Ovary (tissue), 9 donors: ENCODE results near the gene CDHR3. TPM values are rescaled to one million over a fixed set of nuclear protein-coding genes. Genes with fewer than 3 reads are reported as not detected.

Experiments used
- DNase-seq, 5 donors: peaks; one replicate each; pipeline ENCODE4 v3.0.0-alpha.2; 2019 to 2020
- H3K27ac ChIP-seq, 2 donors: fragments of 200-600 bp; one replicate each; pipeline versions ENCODE4 v1.5.1 to v1.8.0; 2019 to 2022
- H3K27me3 ChIP-seq: fragments of 200-600 bp; one replicate; pipeline ENCODE4 v1.8.0; 2022
- H3K36me3 ChIP-seq: fragments of 200-600 bp; sonication (generic); one replicate; pipeline ENCODE4 v1.5.1; 2019
- H3K4me1 ChIP-seq: one replicate; pipeline ENCODE4 v1.8.1; 2013; ENCODE audit warnings: mild to moderate bottlenecking, moderate library complexity; ENCODE audit not compliant: insufficient read depth
- H3K4me3 ChIP-seq: fragments of 200-600 bp; sonication (generic); one replicate; pipeline ENCODE4 v1.5.1; 2017
- H3K9me3 ChIP-seq, 2 donors: fragments of 200-600 bp in 1 of 2; sonication (generic) in 1 of 2; one replicate each; pipeline versions ENCODE4 v1.5.1 to v1.8.1; 2013 to 2019; ENCODE audit warnings: mild to moderate bottlenecking in 1 of 2, moderate library complexity in 1 of 2
- CTCF ChIP-seq, 3 donors: fragments of 450-650 bp in 2 of 3; fragments of 200-600 bp in 1 of 3; IDR thresholded peaks; one replicate each; pipeline versions ENCODE4 v1.5.1 to v1.8.0; 2016 to 2022; ENCODE audit warnings: antibody characterized with exemption in 3 of 3, mild to moderate bottlenecking in 1 of 3
- EP300 ChIP-seq: sonication (generic); formaldehyde crosslinking; IDR thresholded peaks from one replicate; pipeline ENCODE4 v1.6.1; 2017; ENCODE audit warnings: antibody characterized with exemption
- POLR2A ChIP-seq: fragments of 450-650 bp; IDR thresholded peaks from one replicate; pipeline ENCODE4 v1.6.1; 2017; ENCODE audit warnings: antibody characterized with exemption, mild to moderate bottlenecking, moderate library complexity
- WGBS, 3 donors: extraction: QIAGEN DNeasy Blood & Tissue Kit in 1 of 3; methylation state at CpG; one replicate each; pipeline versions ENCODE4 v1.1.5 to v1.1.7; 2013 to 2017; 5-methylcytosine and 5-hydroxymethylcytosine counted together
- intact Hi-C, 4 donors: fragments of 100-400 bp; cut with DNase I; formaldehyde crosslinking; loops; one replicate each; pipeline versions ENCODE4 v1.11.0 to v1.15.1; 2022 to 2023
- polyA plus RNA-seq, 2 donors: library from polyadenylated mRNA; stranded (reverse); fragments of 200-250 nt in 1 of 2; fragments of 350-450 nt in 1 of 2; fragmentation: Illumina TruSeq in 1 of 2; extraction: RNeasy Lipid Tissue Mini Kit (QIAGEN cat#74804) in 1 of 2; gene quantifications; one replicate each; pipeline ENCODE4 v1.2.3, GENCODE V29; 2013 to 2014
- total RNA-seq, 7 donors: library from RNA; depleted of rRNA in 2 of 7; stranded (reverse); fragments of >200 nt in 2 of 7; fragmentation: NEBNext Ultra II Directional in 3 of 7; extraction: Animal tissue kit (Norgen Biotek cat#: 25700) in 3 of 7; gene quantifications; one replicate each; pipeline versions ENCODE4 v1.1.0 to v1.2.4, GENCODE V29; 2016 to 2023
- donor health status: DM: no; HTN: no; CAD: no; lungs with moderate emphysema.
- donor health status: DM: no; HTN: no; CAD: no.
- donor health status: Bipolar disorder and iron deficiency.
- donor health status: DM: yes; HTN: yes; CAD: no.
- donor health status: DM: no; HTN: no; CAD: no.
- donor health status: DM: yes; HTN: yes; CAD: no.

CDHR3 gene
- total and polyA plus RNA-seq, 9 donors, result 1.8 to 76.4 (median 8.6) TPM

GRCh38 chr7:106026101-106026500 is 63.0 kb downstream of the CDHR3 start:
- WGBS, 3 donors, result 82 to 89% (median 83%) methylated on average over 2 of the region's 2 CpGs
- no peaks in the 10 kb centered on the region for H3K36me3 ChIP-seq
- no peaks in the 10 kb centered on the region for H3K4me1 ChIP-seq
- no peaks in the 10 kb centered on the region for H3K9me3 ChIP-seq
- H3K27me3 ChIP-seq, result no peaks in the 10 kb centered on the region
- H3K4me3 ChIP-seq, result no peak overlapping the region
- no peak overlapping the region for H3K27ac ChIP-seq
- TF ChIP-seq CTCF (IDR thresholded peaks at IDR 0.05), result no peak
- no peak for TF ChIP-seq EP300
- no peak for TF ChIP-seq POLR2A
- DNase-seq, result no peak
- intact Hi-C loops, result no loop called here

- Histone ChIP-seq H3K4me1 (no peaks in the 10 kb centered on the region), H3K9me3 (no peaks in the 10 kb centered on the region), H3K36me3 (no peaks in the 10 kb centered on the region), H3K4me3 (no peak overlapping the region), H3K27me3 (no peaks in the 10 kb centered on the region), H3K27ac (no peak overlapping the region)
- TF ChIP-seq EP300 (no peak), POLR2A (no peak), CTCF (IDR thresholded peaks at IDR 0.05) (no peak)
- intact Hi-C loops, result no loop called here
- WGBS, 3 donors, result 70 to 76% (median 75%) methylated on average over 1 of the region's 1 CpG
- no peak for DNase-seq
These were observed 66.4 kb downstream of the CDHR3 start for GRCh38 chr7:106029451-106029850.

DNA sequence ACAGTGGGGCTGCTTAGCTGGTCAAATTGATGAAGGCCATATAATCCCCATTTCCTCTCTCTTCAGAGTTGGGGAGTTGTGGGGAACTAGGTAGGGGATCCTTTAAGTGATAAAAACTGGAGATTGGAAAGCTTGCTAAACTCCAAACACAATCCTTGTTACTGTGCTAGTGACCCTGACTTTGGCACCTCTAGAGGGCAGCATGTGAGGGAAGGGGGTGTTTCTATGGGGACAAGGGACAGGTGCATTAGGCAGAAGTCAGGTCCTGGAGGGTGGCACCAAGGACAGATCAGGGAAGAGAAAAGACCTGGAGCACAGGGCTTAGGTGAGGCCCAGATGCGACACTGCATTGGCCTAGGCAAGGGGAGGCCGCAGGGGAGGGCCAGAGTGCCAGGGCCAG is 66.9 kb downstream of the CDHR3 start:
- no peak for DNase-seq
- WGBS, 3 donors, result 92 to 100% (median 98%) methylated on average over 2 of the region's 2 CpGs
- Histone ChIP-seq H3K4me1 (no peaks in the 10 kb centered on the region), H3K27me3 (no peaks in the 10 kb centered on the region), H3K36me3 (no peaks in the 10 kb centered on the region), H3K4me3 (no peak overlapping the region), H3K27ac (no peak overlapping the region), H3K9me3 (no peaks in the 10 kb centered on the region)
- no peak for TF ChIP-seq CTCF (IDR thresholded peaks at IDR 0.05)
- TF ChIP-seq POLR2A, result no peak
- no peak for TF ChIP-seq EP300
- intact Hi-C loops, result no loop called here

- TF ChIP-seq CTCF (IDR thresholded peaks at IDR 0.05), result no peak
- TF ChIP-seq POLR2A, result no peak
- no peak for TF ChIP-seq EP300
- no peaks in the 10 kb centered on the region for H3K9me3 ChIP-seq
- intact Hi-C loops, result no loop called here
- H3K4me3 ChIP-seq, result no peak overlapping the region
- no peaks in the 10 kb centered on the region for H3K4me1 ChIP-seq
- 8 to 12% (median 11%) methylated on average over 10 of the region's 10 CpGs for WGBS, 3 donors
- H3K27me3 ChIP-seq, result no peaks in the 10 kb centered on the region
- peak in 4 of 5 donors; percentile 51 to 62 (median 56) for DNase-seq
- H3K27ac ChIP-seq, result no peak overlapping the region
- no peaks in the 10 kb centered on the region for H3K36me3 ChIP-seq
These were observed 68.4 kb downstream of the CDHR3 start for GRCh38 chr7:106031300-106032035.
